Transverse colon (tissue), 4 donors: ENCODE results near the gene CYP19A1. TPM values are rescaled to one million over a fixed set of nuclear protein-coding genes. Genes with fewer than 3 reads are reported as not detected.

Experiments used
- DNase-seq: peaks from one replicate; pipeline ENCODE4 v3.0.0-alpha.2; 2019
- H3K27ac ChIP-seq, 4 donors: fragments of 200-600 bp; sonication (generic); 2 replicates each; pipeline ENCODE4 v1.5.1; 2016 to 2018; ENCODE audit warnings: inconsistent platforms in 4 of 4
- H3K27me3 ChIP-seq: fragments of 200-600 bp; sonication (generic); 2 replicates; pipeline ENCODE4 v1.5.1; 2017; ENCODE audit warnings: inconsistent platforms
- H3K36me3 ChIP-seq, 4 donors: fragments of 200-600 bp; sonication (generic); 2 replicates each; pipeline ENCODE4 v1.5.1; 2017 to 2019; ENCODE audit warnings: inconsistent platforms in 4 of 4
- H3K4me1 ChIP-seq, 4 donors: fragments of 200-600 bp; sonication (generic); 2 replicates each; pipeline ENCODE4 v1.5.1; 2017 to 2020; ENCODE audit warnings: inconsistent platforms in 4 of 4
- H3K4me3 ChIP-seq, 4 donors: fragments of 200-600 bp; sonication (generic); 1 replicate in 1 of 4; 2 replicates in 3 of 4; pipeline versions ENCODE4 v1.5.1 to v1.6.1; 2017 to 2019; ENCODE audit warnings: inconsistent platforms in 4 of 4
- H3K9me3 ChIP-seq, 2 donors: fragments of 200-600 bp; sonication (generic); 2 replicates each; pipeline ENCODE4 v1.5.1; 2017 to 2019; ENCODE audit warnings: inconsistent platforms in 2 of 2
- CTCF ChIP-seq, 5 experiments: fragments of 200-600 bp in 3 of 5; fragments of 450-650 bp in 2 of 5; sonication (generic) in 3 of 5; IDR thresholded peaks; 1 replicate in 2 of 5; 2 replicates in 3 of 5; pipeline ENCODE4 v1.5.1; 2016 to 2017; ENCODE audit warnings: antibody characterized with exemption in 5 of 5, inconsistent platforms in 3 of 5, mild to moderate bottlenecking in 2 of 5, moderate library complexity in 1 of 5
- EP300 ChIP-seq: sonication (generic); formaldehyde crosslinking; IDR thresholded peaks from one replicate; pipeline ENCODE4 v1.6.1; 2017; ENCODE audit warnings: antibody characterized with exemption, low read depth
- POLR2A ChIP-seq: fragments of 450-650 bp; IDR thresholded peaks from one replicate; pipeline ENCODE4 v1.6.1; 2016; ENCODE audit warnings: antibody characterized with exemption, mild to moderate bottlenecking, moderate library complexity
- POLR2AphosphoS5 ChIP-seq, 3 donors: sonication (generic); formaldehyde crosslinking; IDR thresholded peaks; one replicate each; pipeline ENCODE4 v1.6.1; 2016; ENCODE audit warnings: antibody characterized with exemption in 3 of 3
- WGBS, 2 donors: methylation state at CpG; one replicate each; pipeline ENCODE4 v1.1.5; 2018; ENCODE audit warnings: low coverage in 1 of 2; 5-methylcytosine and 5-hydroxymethylcytosine counted together
- in situ Hi-C, 4 donors: fragments of 200-750 bp; cut with MboI; loops; one replicate each; pipeline versions ENCODE4 v1.15.0 to v1.15.1; 2017; ENCODE audit warnings: low sequenced_read_pairs in 3 of 4, low pct_ligation_motif_present in 1 of 4, low pct_unique_long_range_greater_than_20kb in 1 of 4
- intact Hi-C: fragments of 100-400 bp; cut with DNase I; formaldehyde crosslinking; loops from one replicate; pipeline ENCODE4 v1.15.1; 2023; ENCODE audit warnings: low total_unique reads
- total RNA-seq, 4 donors: library from RNA; depleted of rRNA; stranded (reverse); fragments of >200 nt; gene quantifications; one replicate each; pipeline ENCODE4 v1.1.0, GENCODE V29; 2016

The CYP19A1 gene
- total RNA-seq, 4 donors from 2014 or later, result not detected

DNA sequence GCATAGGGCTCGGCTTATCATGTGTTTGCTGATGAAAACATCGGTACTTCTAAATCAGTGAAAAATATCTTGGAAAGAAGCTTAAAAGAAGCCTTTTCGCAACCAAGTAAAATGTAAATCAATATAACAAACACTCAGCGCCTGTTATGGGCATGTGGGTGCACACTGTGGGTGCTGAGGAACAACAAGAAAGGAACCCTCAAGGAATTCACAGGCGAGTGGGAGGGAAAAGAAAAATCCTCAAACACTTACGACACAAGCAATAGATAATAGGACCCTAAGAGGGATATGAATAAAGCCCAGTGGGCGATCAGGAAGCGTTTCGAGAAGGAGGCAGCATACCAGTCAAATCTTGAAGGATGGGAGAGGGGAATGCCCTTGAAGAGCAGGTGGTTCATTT, 25.0 kb upstream of the CYP19A1 start:
- Histone ChIP-seq H3K36me3 (no peaks in the 10 kb centered on the region), H3K4me3 (no peak overlapping the region), H3K9me3 (no peaks in the 10 kb centered on the region), H3K27ac (no peak overlapping the region), H3K4me1 (peaks cover 0 to 9% (median 3%) of the 10 kb centered on the region in 4 donors), H3K27me3 (no peaks in the 10 kb centered on the region)
- TF ChIP-seq POLR2A (no peak), POLR2AphosphoS5 (IDR thresholded peaks at IDR 0.05) (no peak), CTCF (IDR thresholded peaks at IDR 0.05) (no peak), EP300 (no peak)
- 81 to 82% methylated on average over 7 to 9 of the region's 9 CpGs for WGBS, 2 donors
- DNase-seq, result no peak
- in situ Hi-C loops (no loop called here), intact Hi-C loops (no loop called here)

- WGBS, 2 donors, result 83 to 85% methylated on average over 7 of the region's 7 CpGs
- Histone ChIP-seq H3K4me3 (no peak overlapping the region), H3K4me1 (no peaks in the 10 kb centered on the region), H3K27me3 (no peaks in the 10 kb centered on the region), H3K9me3 (no peaks in the 10 kb centered on the region), H3K36me3 (no peaks in the 10 kb centered on the region), H3K27ac (no peak overlapping the region)
- no peak for TF ChIP-seq POLR2AphosphoS5 (IDR thresholded peaks at IDR 0.05)
- no peak for TF ChIP-seq EP300
- no peak for TF ChIP-seq CTCF (IDR thresholded peaks at IDR 0.05)
- TF ChIP-seq POLR2A, result no peak
- no peak for DNase-seq
- intact Hi-C loops, result loop anchor here (2.0 kb wide), 1 partner anchor 17 kb away; no protein-coding TSS in a partner anchor
- in situ Hi-C loops, result no loop called here
Measured at GRCh38 chr15:51359981-51360380, 21.6 kb upstream of the CYP19A1 start.

DNA sequence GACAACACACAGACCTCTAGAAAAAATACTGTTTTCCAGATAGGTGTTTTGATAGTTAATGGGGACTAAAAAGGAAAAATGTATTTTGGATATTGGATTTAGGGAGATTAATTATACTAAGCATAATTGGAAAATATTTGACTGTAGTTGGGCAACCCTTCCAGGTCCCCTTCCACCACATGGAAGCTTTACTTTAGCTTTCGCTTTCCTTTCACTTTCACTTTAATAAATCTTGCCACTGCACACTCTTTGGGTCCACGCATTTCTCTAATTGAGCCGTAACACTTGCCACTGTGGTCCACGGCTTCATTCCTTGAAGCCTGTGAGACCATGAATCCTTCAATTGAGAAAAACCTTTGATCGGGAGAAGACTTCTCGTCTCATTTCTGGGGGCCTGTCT, 18.6 kb upstream of the CYP19A1 start:
- WGBS, 2 donors, result 87 to 97% methylated on average over 5 to 6 of the region's 6 CpGs

GRCh38 chr15:51356147-51356546, 17.8 kb upstream of the CYP19A1 start:
- H3K4me1 ChIP-seq, result no peaks in the 10 kb centered on the region

More for the DNA sequence above, 18.6 kb upstream of the CYP19A1 start:
- Histone ChIP-seq H3K27ac (no peak overlapping the region), H3K4me1 (no peaks in the 10 kb centered on the region), H3K9me3 (no peaks in the 10 kb centered on the region), H3K4me3 (no peak overlapping the region), H3K27me3 (no peaks in the 10 kb centered on the region), H3K36me3 (no peaks in the 10 kb centered on the region)
- DNase-seq, result no peak
- no peak for TF ChIP-seq POLR2AphosphoS5 (IDR thresholded peaks at IDR 0.05)
- no peak for TF ChIP-seq POLR2A
- TF ChIP-seq CTCF (IDR thresholded peaks at IDR 0.05), result no peak
- TF ChIP-seq EP300, result no peak
- in situ Hi-C loops, result no loop called here
- intact Hi-C loops, result no loop called here

GRCh38 chr15:51355096-51355495, 16.7 kb upstream of the CYP19A1 start:
- H3K36me3 ChIP-seq, result no peaks in the 10 kb centered on the region
- H3K27ac ChIP-seq, result no peak overlapping the region
- DNase-seq, result no peak
- in situ Hi-C loops (no loop called here), intact Hi-C loops (no loop called here)
- H3K9me3 ChIP-seq, result no peaks in the 10 kb centered on the region
- H3K4me3 ChIP-seq, result no peak overlapping the region
- no peaks in the 10 kb centered on the region for H3K4me1 ChIP-seq
- TF ChIP-seq EP300 (no peak), POLR2A (no peak), CTCF (IDR thresholded peaks at IDR 0.05) (no peak), POLR2AphosphoS5 (IDR thresholded peaks at IDR 0.05) (no peak)
- 90% methylated on average over 1 of the region's 1 CpG; no CpG with 5 or more reads in 1 of the 2 donors for WGBS, 2 donors
- H3K27me3 ChIP-seq, result no peaks in the 10 kb centered on the region

More at GRCh38 chr15:51356147-51356546, 17.8 kb upstream of the CYP19A1 start:
- WGBS, 2 donors, result 90% methylated on average over 3 to 5 of the region's 5 CpGs
- Histone ChIP-seq H3K9me3 (no peaks in the 10 kb centered on the region), H3K27ac (no peak overlapping the region), H3K36me3 (no peaks in the 10 kb centered on the region), H3K27me3 (no peaks in the 10 kb centered on the region), H3K4me3 (no peak overlapping the region)
- intact Hi-C loops, result no loop called here
- no peak for TF ChIP-seq POLR2A
- in situ Hi-C loops, result no loop called here
- DNase-seq, result no peak
